Progenitor cell of endocrine pancreas (in vitro differentiated cells): Measurements from ENCODE around the gene DBH. TPM values are rescaled to one million over a fixed set of nuclear protein-coding genes. Genes with fewer than 3 reads are reported as not detected.

ENCODE experiments used
- DNase-seq: peaks from one replicate; pipeline ENCODE4 v3.0.0; 2021; ENCODE audit warnings: low spot score; ENCODE audit not compliant: unreplicated experiment
- H3K27ac Mint-ChIP-seq: 2 replicates; pipeline ENCODE4 v1.8.0; 2021; ENCODE audit warnings: mild to moderate bottlenecking, moderate library complexity, mixed read lengths
- H3K27me3 Mint-ChIP-seq: 2 replicates; pipeline ENCODE4 v1.8.0; 2021; ENCODE audit warnings: mixed read lengths
- H3K36me3 Mint-ChIP-seq: 2 replicates; pipeline ENCODE4 v1.8.0; 2022; ENCODE audit warnings: mixed read lengths; ENCODE audit not compliant: insufficient read depth
- H3K4me1 Mint-ChIP-seq: 2 replicates; pipeline ENCODE4 v1.8.0; 2021; ENCODE audit warnings: low read depth, mixed read lengths
- H3K4me3 Mint-ChIP-seq: 2 replicates; pipeline ENCODE4 v1.8.0; 2021; ENCODE audit warnings: low read depth, mild to moderate bottlenecking, moderate library complexity, mixed read lengths
- H3K9me3 Mint-ChIP-seq: 2 replicates; pipeline ENCODE4 v1.8.0; 2021; ENCODE audit warnings: low read depth, mixed read lengths
- total RNA-seq: library from RNA; stranded (reverse); gene quantifications from 2 replicates; pipeline ENCODE4 v1.2.1, GENCODE V29; 2021
- TF ChIP-seq, protein P1 (sequence below): fragments of 200-600 bp; sonication (generic); IDR thresholded peaks from one replicate; pipeline ENCODE4 v1.5.0; 2021; ENCODE audit warnings: antibody characterized with exemption, mild to moderate bottlenecking; ENCODE audit not compliant: unreplicated experiment

DBH gene
- total RNA-seq, 1 donor from 2014 or later = not detected

DNA sequence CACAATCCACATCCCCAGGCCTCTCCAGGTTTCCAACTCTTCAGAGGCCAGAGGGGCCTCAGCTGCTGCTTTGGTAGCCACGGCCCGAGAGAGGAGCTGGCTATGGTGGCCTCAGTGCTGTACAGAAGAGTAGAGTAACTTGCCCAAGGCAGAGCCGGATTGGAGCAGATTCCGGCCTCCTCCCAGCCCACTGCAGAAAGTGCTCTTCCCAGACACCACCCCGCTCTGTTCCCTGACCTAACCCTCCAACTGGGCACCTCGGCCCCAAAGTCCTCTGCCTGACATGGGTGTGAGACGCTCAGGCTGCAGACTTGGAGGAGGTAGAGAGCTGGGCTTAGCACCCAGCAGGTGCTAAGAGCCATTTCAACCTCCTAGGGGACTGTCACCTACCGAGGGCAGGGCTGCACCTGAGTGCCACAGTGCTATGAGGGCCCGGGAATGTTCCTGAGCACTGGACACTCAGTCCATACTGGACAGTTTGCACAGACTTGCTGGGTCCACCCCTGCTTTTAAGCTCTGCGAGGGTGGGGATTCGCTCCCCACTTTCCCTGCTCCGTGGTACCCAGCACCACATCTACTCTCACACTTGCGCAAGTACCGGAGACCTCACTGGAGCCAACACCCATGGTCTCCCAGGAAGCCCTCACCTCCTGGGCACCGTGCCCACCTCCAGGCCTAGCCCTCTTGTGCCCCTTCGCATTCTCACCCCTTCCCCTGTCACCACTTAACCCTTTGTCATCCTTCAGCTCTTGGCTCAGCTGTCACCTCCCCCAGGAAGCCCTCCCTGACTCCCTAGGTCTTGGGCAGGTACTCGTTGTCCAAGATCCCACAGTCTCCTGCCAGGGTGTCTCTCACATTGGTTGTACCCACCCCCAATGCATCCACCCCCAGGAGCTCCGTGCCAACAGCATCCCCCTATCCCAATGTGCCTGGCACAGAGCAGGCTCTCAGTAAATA is 49.8 kb downstream of the DBH start:
- H3K4me1 Mint-ChIP-seq = peaks cover 10% of the 10 kb centered on the region
- no peaks in the 10 kb centered on the region for H3K36me3 Mint-ChIP-seq
- H3K9me3 Mint-ChIP-seq = no peaks in the 10 kb centered on the region
- DNase-seq = no peak
- no peak overlapping the region for H3K4me3 Mint-ChIP-seq
- H3K27me3 Mint-ChIP-seq = no peaks in the 10 kb centered on the region
- no peak overlapping the region for H3K27ac Mint-ChIP-seq
- TF ChIP-seq, protein P1, sequence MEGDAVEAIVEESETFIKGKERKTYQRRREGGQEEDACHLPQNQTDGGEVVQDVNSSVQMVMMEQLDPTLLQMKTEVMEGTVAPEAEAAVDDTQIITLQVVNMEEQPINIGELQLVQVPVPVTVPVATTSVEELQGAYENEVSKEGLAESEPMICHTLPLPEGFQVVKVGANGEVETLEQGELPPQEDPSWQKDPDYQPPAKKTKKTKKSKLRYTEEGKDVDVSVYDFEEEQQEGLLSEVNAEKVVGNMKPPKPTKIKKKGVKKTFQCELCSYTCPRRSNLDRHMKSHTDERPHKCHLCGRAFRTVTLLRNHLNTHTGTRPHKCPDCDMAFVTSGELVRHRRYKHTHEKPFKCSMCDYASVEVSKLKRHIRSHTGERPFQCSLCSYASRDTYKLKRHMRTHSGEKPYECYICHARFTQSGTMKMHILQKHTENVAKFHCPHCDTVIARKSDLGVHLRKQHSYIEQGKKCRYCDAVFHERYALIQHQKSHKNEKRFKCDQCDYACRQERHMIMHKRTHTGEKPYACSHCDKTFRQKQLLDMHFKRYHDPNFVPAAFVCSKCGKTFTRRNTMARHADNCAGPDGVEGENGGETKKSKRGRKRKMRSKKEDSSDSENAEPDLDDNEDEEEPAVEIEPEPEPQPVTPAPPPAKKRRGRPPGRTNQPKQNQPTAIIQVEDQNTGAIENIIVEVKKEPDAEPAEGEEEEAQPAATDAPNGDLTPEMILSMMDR = no peak

DNA sequence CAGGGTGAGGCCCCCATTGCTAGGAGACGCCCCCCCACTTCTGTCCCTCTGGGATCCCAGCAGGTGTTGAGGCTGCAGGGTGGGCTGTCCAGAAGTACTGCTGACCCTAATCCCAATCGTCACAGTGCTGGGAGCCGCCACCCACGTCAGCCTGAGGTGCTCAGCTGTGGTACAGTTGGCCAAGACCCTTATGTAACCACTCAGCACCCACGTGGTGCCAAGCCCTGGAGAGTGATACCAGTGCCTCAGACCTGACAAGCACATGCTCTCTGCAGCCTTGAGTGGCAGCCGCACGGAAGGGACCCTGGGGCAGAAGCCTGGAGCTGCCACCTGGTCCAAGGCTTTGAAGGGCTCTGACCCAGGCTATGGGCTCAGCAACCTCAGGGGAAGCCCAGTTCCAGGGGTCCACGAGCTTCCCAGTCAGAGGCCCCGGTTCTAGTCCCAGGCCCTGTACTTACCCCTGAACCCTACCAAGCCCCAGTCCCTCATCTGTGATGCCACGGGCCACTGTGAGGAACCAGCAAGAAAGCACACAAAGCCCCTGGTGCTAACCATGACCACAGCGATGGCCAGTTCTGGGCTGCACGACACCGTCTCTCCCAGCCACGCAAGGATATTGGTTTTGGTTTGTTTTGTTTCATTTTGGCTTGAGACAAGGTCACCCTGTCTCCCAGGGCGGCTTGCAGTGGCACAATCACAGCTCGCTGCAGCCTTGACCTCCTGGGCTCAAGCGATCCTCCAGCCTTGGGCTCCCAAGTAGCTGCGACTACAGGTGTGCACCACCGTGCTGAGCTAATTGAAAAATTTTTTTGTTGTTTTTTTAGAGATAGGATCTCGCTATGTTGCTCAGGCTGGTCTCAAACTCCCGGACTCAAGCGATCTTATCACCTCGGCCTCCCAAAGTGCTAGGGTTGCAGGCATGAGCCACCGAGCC is 50.7 kb downstream of the DBH start:
- no peak for DNase-seq
- Mint-ChIP-seq H3K36me3 (no peaks in the 10 kb centered on the region), H3K27ac (no peak overlapping the region), H3K9me3 (no peaks in the 10 kb centered on the region), H3K4me3 (no peak overlapping the region), H3K4me1 (peaks cover 19% of the 10 kb centered on the region), H3K27me3 (no peaks in the 10 kb centered on the region)
- TF ChIP-seq, protein P1 = no peak

DNA sequence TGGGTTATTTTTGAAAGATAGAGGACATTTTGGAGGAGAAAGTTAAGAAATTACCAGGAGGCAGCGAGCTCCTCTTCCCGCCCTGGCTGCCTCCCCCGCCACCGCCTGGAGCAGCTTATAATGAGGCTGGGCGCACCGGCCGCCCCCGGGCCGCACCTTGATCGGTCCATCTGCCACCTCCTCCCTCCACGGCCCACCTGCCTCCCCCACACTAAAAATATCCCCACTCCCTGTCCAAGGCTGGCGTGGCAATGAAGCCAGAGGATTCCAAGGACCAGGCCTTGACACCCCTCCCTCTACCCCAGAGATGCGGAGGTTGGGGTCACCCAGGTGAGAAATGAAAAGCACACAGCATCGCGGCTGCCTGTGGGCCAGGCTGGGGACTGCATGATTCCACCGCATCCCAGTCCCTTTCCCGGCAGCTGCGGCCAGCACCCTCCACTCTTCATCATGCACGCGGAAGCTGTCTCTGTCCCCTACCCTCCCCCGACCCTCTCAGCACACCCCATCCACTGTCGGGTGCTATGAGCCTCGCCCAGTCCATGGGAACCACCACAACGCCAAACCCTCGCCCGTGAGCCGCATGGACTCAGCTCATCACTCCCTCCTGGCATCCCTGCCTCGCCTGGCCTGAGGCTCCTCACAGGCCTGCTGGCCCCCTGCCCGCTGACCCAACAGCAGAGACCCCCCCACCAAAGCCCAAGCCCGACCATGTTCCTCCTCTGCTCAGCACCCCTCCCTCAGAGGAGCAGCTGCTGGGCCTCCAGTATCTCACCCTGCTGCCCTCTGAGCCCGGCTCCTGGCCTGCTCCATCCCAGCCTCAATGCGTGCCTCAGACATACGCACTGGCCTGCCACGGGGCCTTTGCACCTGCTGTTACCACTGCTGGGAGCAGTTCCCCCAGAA is 51.9 kb downstream of the DBH start:
- Mint-ChIP-seq H3K36me3 (no peaks in the 10 kb centered on the region), H3K27me3 (no peaks in the 10 kb centered on the region), H3K27ac (no peak overlapping the region), H3K9me3 (no peaks in the 10 kb centered on the region), H3K4me3 (no peak overlapping the region), H3K4me1 (peaks cover 21% of the 10 kb centered on the region)
- TF ChIP-seq, protein P1 = no peak
- DNase-seq = no peak

DNA sequence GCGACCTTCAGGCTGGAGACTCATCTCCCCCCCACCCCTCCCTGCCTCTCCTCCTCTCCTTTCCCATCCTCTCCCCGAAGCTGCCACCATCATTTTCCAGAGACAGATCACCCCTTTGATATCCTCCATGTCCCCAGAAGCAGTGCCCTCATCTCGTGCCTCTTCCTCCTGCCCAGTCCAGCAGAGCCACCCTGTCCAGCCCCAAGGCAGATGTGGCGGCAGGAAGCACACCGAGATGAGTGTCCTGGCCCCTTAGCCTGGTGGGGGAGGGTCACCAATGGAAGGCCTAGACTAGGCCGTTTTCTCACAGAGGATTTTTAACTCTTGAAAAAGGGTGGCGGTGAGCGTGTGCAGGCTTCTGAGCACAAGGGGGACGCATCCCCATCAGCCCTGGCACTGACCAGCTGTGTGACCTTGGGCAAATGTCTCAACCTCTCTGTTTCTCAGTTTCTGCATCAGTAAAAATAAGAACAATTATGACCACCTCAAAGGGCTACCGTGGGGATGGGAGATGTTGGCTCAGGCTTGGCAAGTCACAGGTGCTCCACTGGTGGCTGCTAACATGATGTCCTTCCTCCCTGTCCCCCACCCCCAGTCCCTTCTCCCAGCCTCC is 53.1 kb downstream of the DBH start:
- Mint-ChIP-seq H3K9me3 (no peaks in the 10 kb centered on the region), H3K4me1 (peaks cover 21% of the 10 kb centered on the region), H3K27ac (no peak overlapping the region), H3K36me3 (no peaks in the 10 kb centered on the region), H3K4me3 (no peak overlapping the region), H3K27me3 (no peaks in the 10 kb centered on the region)
- TF ChIP-seq, protein P1 = no peak
- DNase-seq = no peak
